Breast epithelium (tissue), 3 donors: ENCODE data around the gene CBLB.

ENCODE experiments used
- CTCF ChIP-seq, 3 donors: fragments of 450-650 bp; IDR thresholded peaks; one replicate each; pipeline ENCODE4 v1.5.1; 2016 to 2017; ENCODE audit warnings: antibody characterized with exemption in 3 of 3, mild to moderate bottlenecking in 3 of 3, moderate library complexity in 3 of 3
- POLR2A ChIP-seq: fragments of 450-650 bp; IDR thresholded peaks from one replicate; pipeline ENCODE4 v1.6.1; 2016; ENCODE audit warnings: antibody characterized with exemption, mild to moderate bottlenecking, moderate library complexity
- POLR2AphosphoS5 ChIP-seq, 3 donors: sonication (generic); formaldehyde crosslinking; IDR thresholded peaks; one replicate each; pipeline ENCODE4 v1.6.1; 2017; ENCODE audit warnings: antibody characterized with exemption in 3 of 3

- TF ChIP-seq POLR2AphosphoS5 (IDR thresholded peaks at IDR 0.05): no peak
- TF ChIP-seq CTCF (IDR thresholded peaks at IDR 0.05): no peak
- TF ChIP-seq POLR2A: no peak
These were observed 44.8 kb upstream of the CBLB start for GRCh38 chr3:105913616-105914015.
